ENCODE results near the gene HAND1.

Gene HAND1

DNA sequence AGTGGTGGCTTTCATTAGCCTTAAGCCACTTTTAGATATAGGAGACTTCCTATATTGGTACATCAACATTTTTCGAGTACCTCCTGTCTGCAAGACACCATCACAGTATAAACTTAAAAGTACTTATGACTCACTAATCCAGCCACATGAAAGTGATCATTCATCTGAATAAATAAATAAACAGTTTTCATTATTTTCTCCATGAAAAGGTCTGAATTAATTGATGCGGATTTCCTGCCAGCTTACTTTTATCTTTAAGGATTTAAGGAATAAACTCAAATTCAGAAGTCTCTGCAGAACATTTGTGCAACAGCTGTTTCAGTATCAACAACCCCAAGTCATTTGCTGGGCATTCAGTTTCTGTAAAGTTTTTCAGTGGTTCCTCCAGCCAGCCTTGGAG is 28.2 kb downstream of the HAND1 start:
- FAIRE-seq: no peak

DNA sequence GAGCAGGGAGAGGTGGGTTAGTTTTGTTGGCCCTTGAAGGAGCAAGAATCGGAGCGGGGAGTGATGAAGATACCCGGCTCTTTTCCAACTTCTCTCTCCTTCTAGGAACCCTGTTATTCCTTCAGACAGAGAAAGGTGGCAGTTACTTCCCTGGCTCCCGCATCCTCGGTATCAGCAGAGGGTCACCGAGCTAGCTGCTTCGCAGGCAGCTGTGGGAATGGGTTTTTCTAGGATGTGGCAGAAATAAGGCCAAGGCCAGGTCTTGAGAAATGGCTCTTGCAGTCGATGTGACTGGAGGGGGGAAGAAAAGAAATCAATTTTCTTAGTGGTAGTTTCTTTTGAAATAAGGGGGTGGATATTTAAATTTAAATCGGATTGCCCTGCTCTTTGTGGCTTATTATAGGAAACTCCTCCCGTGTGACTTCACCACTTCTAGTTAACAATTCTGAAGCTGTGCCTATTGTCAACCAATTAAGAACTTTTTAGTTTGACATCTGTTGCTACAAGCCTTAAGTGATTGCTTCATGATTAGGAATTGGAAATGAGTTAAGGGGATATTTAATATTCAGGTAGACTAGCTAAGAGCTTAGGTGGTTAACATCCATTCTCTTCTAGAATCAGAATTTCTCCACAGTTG is 30.8 kb downstream of the HAND1 start:
- no peak for FAIRE-seq

DNA sequence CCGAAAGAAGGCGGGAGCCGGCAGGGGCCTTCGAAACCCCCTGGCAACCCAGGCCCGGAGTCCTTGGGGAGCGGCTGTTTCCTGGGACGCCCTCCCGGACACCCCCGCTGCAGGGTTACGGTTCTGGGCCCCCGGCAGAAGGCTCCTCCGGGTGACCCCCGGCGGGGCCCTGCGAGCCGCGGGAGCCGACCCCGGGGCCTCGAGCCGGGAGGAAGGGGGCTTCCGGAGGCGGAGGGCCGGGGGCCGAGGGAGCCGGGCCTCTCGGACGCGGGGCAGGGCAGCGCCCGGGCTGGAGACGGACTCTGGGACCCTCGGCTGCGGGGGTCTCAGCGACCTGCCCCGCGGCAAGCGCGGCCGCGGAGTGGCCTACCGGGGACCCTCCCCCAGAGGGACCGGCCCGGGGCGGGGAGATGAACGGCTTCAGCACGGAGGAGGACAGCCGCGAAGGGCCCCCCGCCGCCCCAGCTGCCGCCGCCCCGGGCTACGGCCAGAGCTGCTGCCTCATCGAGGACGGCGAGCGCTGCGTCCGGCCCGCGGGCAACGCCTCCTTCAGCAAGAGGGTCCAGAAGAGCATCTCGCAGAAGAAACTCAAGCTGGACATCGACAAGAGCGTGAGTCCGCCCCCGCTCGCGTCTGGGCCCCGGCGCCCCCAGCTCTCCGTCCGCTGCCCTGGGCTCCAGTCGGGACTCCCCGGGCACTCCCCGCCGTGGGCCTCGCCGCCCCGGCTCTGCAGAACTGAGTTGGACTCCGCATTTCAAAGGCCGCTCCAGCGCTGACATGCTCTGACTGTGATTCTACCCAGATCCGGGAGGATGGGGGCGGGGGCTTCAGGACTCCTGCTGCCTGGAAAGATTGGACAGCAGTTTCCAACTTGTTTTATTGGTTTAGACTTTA is 31.6 kb downstream of the HAND1 start:
- no peak for FAIRE-seq

DNA sequence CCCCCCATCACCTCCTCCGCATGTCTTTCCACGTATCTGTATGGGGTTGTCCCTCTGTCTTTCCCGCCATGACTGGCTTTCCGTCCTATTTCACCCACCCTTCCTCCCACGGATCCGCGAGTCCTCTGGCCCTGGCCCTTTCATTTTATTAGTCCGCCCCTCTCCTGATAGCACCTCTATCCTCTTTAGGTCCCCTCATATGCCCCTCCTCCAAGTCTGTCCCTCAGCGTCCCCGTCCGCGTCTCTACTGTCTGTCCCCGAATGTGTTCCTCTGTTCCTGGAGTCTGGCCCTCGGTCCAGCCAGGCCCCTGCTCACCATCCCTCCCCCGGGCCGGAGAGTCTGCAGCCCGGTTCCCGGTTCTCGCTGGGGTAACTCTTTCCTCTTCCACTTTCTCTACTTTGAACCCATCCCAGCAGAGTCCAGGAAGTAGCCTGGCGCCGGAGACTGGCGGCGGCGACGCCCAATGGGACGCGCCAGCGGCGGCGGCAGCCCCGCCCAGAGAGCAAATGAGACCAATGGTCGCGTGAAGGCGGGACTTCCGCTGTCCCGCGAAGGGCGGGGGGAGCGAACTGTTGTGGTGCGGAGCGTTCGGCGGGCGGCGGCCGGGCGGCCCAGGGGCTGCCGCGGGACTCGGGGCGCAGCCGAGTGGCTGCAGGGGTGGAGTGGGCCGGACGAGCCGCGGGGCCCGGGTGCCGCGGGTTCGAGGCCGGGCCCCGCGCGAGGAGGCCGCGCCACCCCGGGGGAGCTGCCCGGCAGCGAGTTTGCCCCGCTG is 32.4 kb downstream of the HAND1 start, which contains the start of gene SAP30L:
Gene SAP30L (plus strand): TSS at position 576 of the 773 bp plus-strand sequence. CDS start 608 bp downstream, outside the sequence.
- peak; percentile 70 for FAIRE-seq

DNA sequence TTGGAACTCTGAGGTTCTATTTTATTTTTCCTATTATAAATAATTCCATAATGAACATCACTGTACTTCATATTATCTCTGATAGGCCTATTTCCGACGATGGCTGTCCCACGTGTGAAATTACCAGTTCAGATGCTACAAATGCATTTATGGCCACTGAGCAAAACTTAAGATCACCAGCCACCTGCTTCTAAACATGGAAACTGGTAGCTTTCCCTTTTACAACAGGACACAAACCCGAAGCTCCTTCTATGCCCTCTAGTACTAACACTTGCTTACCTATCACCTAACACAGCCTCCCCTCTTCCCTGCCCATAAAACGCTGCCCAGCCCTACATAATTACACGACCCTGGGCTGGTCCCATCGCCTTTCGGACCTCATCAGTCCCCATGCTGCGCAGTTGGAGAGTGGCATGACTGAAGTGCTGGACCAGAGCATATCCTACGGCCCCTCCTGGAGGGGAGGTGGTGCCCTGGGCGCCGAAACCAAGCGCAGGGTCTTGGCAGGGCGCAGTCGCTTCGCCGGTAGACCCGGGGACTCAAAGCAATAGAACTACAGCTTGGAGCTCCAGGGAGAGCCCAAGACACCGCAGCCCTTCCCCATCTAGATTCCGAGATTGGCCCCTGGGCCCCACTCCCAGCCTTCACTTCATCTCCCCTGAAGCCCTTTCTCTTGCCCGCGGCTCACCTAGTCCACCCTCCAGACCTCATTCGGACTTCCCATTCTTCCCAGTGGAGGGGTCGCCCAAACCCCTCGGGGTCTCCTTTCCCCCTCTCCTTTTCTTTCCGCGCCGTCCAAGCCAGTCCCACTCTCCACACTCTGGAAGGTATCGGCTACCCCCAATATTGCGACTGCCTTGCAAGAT is 33.2 kb downstream of the HAND1 start:
- no peak for FAIRE-seq

DNA sequence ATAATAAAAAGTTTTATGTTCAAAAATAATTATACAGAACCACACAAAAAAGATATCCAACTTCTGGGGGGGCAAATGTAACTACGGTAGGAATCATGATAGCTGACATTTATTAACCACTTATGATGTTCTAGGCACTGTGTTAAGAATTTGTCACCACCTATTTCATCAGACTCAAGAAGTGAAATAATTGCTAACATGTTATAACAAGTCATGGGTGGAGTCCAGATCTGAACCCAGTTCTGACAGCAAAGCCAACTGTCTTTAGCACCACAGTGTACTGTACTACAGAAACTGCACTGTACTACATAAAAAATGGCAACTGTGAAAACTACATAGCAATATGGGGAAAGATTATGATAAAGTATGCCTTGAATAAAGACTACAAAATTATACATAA is 35.2 kb downstream of the HAND1 start:
- FAIRE-seq: no peak

DNA sequence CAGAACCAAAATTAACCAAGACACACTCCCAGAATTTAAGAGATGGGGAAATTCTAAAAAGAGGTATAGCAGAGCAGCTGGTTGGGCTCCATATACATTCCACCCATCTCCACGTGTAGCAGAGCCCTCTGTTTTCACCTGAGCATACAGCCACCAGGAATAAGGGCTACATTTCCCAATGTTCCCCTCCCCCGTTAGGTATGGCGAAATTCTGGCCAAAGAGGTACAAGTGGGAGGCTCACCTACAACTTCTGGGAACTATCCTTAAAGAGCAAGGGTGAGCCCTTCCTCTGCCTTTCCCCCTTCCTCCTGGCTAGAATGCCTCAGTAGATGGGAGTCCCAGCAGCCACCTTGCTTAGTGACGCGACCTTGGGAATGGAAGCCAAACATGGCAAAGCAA is 37.5 kb downstream of the HAND1 start:
- FAIRE-seq: no peak

DNA sequence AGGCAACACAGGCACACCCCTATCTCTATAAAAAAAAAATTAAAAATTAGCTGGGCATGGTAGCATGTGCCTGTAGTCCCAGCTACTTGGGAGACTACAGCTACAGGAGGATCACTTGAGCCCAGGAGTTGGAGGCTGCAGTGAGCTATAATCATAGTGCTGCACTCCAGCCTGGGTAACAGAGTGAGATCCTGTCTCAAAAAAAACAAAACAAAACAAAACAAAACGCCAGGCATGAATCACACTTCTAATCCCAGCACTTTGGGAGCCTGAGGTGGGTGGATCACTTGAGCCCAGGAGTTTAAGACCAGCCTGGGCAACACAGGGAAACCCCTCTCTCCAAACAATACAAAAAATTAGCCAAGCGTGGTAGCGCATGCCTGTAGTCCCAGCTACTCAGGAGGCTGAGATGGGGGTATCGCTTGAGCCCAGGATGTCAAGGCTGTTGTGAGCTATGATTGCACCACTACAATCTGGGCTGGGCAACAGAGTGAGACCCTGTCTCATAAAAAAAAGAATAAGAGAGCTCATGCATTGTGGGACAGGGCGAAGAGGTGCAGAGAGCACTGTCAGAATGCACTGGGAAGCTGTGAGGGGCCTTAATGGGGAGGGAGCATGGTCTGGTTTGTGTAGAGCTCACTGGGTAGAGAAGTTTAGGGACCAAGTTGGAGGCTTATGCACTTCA is 40.6 kb downstream of the HAND1 start:
- FAIRE-seq: no peak

DNA sequence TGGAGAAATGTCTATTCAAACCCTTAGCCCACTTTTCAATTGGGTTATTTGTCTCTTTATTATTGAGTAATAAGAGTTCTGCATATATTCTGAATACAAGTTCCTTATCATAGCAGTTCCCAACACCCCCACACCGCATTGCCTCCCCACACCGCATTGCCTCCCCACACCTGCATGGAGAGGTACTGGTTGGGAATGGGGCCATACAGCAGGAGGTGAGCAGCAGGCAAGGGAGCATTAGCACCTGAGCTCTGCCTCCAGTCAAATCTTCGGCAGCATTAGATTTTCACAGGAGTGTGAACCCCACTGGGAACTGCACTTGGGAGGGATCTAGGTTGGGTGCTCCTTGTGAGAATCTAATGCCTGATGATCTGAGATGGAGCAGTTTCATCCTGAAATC is 42.8 kb downstream of the HAND1 start:
- FAIRE-seq: no peak

DNA sequence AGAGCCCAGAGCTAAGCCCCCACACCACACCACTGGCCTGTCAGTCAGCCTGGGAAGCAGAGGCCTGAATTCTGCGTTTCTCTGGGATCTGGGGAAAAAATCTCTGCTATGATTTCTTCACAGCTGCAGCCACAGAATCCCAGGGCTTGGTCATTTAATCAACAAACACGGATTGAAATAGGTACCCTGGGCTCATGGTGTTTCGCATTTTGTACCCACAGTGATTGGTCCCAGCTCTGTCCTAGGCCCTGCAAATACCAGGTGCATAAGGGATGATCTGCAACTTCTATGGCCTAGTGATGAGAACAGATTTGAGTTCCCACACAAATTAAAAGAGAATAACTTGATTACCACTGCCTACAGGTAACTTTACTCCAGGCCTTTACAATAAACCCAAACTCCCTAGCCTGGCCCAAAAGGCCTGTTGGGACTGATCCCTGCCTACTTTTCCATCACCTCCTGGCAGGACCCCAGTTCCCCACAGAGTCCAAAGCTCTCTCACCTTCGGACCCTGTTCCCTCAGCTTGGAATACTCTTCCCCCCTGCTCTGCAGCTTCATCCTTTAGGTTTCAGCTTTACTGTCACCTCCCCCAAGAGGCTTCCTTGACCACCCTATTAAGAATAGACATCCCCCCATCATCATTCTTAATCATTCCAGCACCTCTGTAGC is 46.9 kb downstream of the HAND1 start:
- FAIRE-seq: no peak

DNA sequence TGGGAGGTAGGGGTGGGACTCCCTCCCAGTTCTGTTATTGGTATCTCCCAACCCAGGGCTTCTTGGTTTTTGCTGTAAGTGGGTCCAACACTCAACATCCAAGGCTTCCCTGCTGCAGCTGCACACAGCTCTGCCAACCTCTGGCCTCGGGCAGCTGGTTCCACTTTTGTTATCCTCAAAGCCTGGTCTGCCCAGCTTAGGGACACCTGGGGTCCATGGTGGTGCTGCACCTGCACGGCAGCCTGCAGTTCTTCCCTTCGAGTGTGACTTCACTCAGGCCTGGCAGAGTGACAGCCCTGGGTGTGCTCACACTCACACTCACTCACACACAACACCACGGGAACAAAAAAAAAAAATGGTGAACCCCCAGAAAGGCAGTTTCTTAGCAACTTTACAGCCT is 47.6 kb downstream of the HAND1 start:
- FAIRE-seq: no peak

DNA sequence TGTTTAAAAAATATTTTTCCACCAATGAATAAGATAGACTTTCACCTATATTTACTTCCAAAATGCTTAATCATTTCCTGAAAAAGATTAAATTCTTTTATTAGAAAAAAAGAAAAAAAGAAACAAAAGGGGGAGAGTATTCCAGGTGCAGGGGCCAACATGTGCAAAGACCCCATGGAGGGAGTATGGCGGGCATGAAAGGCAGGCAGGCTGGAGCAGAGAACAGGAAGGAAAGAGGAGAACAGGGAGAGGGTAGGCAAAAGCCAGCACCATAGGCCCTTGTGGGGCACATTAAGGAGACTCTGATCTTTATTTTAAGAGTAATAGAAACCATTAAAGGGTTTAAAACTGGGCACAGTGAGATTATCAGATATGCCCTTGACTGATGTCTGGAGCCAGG is 48.7 kb downstream of the HAND1 start:
- FAIRE-seq: no peak

DNA sequence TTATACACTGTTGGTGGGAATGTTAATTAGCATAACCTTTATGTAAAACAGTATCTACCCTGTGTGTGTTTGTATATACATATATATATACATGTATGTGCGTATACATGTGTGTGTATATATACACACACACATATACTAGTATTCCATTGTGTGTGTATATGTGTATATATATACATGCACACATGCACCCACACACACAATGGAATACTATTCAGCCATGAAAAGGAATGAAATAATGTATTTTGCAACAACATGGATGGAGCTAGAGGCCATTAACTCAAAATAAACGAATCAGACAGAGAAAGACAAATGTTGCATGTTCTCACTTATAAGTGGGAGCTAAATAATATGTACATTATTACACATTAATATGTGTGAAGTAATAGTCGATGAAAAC is 49.8 kb downstream of the HAND1 start:
- FAIRE-seq: no peak

Measured in endometrium (tissue), 2 donors.